WTC11 (cell line): ENCODE measurements around the gene CSNK1G1. TPM values are rescaled to one million over a fixed set of nuclear protein-coding genes. Genes with fewer than 3 reads are reported as not detected.

Experiments
- AR ChIP-seq: fragments of 250-450 bp; sonication (Bioruptor Pico); IDR thresholded peaks from 2 replicates; pipeline ENCODE4 v1.9.0; 2021; ENCODE audit warnings: mild to moderate bottlenecking
- ESRRA ChIP-seq: sonication (generic); formaldehyde crosslinking; IDR thresholded peaks from 2 replicates; pipeline ENCODE4 v1.8.1; 2022; ENCODE audit warnings: mild to moderate bottlenecking, missing genetic modification reagents, borderline replicate concordance
- FOXK1 ChIP-seq: sonication (generic); formaldehyde crosslinking; IDR thresholded peaks from 2 replicates; pipeline ENCODE4 v1.8.0; 2022; ENCODE audit warnings: mild to moderate bottlenecking, moderate library complexity, missing genetic modification reagents
- GABPB1 ChIP-seq: sonication (generic); formaldehyde crosslinking; IDR thresholded peaks from 2 replicates; pipeline ENCODE4 v1.8.1; 2023; ENCODE audit warnings: mild to moderate bottlenecking, missing genetic modification reagents
- IRF1 ChIP-seq: sonication (generic); formaldehyde crosslinking; IDR thresholded peaks from 2 replicates; pipeline ENCODE4 v1.8.0; 2023; ENCODE audit warnings: missing genetic modification reagents
- JUN ChIP-seq: sonication (generic); formaldehyde crosslinking; IDR thresholded peaks from 2 replicates; pipeline ENCODE4 v1.8.0; 2023; ENCODE audit warnings: mild to moderate bottlenecking, missing genetic modification reagents
- MLX ChIP-seq: sonication (generic); formaldehyde crosslinking; IDR thresholded peaks from 2 replicates; pipeline ENCODE4 v1.8.1; 2023; ENCODE audit warnings: mild to moderate bottlenecking, missing genetic modification reagents, moderate library complexity
- NFYB ChIP-seq: sonication (generic); formaldehyde crosslinking; conservative IDR thresholded peaks from 2 replicates; pipeline ENCODE4 v1.8.0; 2022; ENCODE audit warnings: low read depth, missing genetic modification reagents
- NR1H2 ChIP-seq: sonication (generic); formaldehyde crosslinking; IDR thresholded peaks from 2 replicates; pipeline ENCODE4 v1.9.0; 2021; ENCODE audit warnings: mild to moderate bottlenecking, moderate library complexity, missing genetic modification reagents
- NR3C1 ChIP-seq: sonication (generic); formaldehyde crosslinking; conservative IDR thresholded peaks from 2 replicates; pipeline ENCODE4 v1.8.1; 2023; ENCODE audit warnings: low read depth, mild to moderate bottlenecking, missing genetic modification reagents
- OVOL2 ChIP-seq: fragments of 250-450 bp; sonication (Bioruptor Pico); IDR thresholded peaks from 2 replicates; pipeline ENCODE4 v1.9.0; 2021; ENCODE audit warnings: mild to moderate bottlenecking, borderline replicate concordance
- PREB ChIP-seq: sonication (generic); formaldehyde crosslinking; IDR thresholded peaks from 2 replicates; pipeline ENCODE4 v1.8.1; 2022; ENCODE audit warnings: mild to moderate bottlenecking, missing genetic modification reagents, moderate library complexity, borderline replicate concordance
- RORB ChIP-seq: fragments of 250-450 bp; sonication (Bioruptor Pico); IDR thresholded peaks from 2 replicates; pipeline ENCODE4 v1.9.0; 2021; ENCODE audit warnings: mild to moderate bottlenecking
- SMAD3 ChIP-seq: sonication (generic); formaldehyde crosslinking; IDR thresholded peaks from 2 replicates; pipeline ENCODE4 v1.8.0; 2022; ENCODE audit warnings: missing genetic modification reagents, mild to moderate bottlenecking, borderline replicate concordance
- SP1 ChIP-seq: sonication (generic); formaldehyde crosslinking; conservative IDR thresholded peaks from 2 replicates; pipeline ENCODE4 v1.8.1; 2022; ENCODE audit warnings: missing genetic modification reagents
- TCF7 ChIP-seq: sonication (generic); formaldehyde crosslinking; IDR thresholded peaks from 2 replicates; pipeline ENCODE4 v1.8.0; 2022; ENCODE audit warnings: mild to moderate bottlenecking, low read depth, missing genetic modification reagents, moderate library complexity
- TEAD1 ChIP-seq: sonication (generic); formaldehyde crosslinking; IDR thresholded peaks from 2 replicates; pipeline ENCODE4 v1.8.0; 2022; ENCODE audit warnings: mild to moderate bottlenecking, missing genetic modification reagents
- TP53 ChIP-seq: sonication (generic); formaldehyde crosslinking; IDR thresholded peaks from 2 replicates; pipeline ENCODE4 v1.8.1; 2023; ENCODE audit warnings: mild to moderate bottlenecking, missing genetic modification reagents
- ZBTB43 ChIP-seq: sonication (generic); formaldehyde crosslinking; IDR thresholded peaks from 2 replicates; pipeline ENCODE4 v1.8.1; 2023; ENCODE audit warnings: mild to moderate bottlenecking, missing genetic modification reagents
- ZMAT4 ChIP-seq: fragments of 250-450 bp; sonication (Bioruptor Pico); IDR thresholded peaks from 2 replicates; pipeline ENCODE4 v1.9.0; 2021; ENCODE audit warnings: mild to moderate bottlenecking
- ZNF281 ChIP-seq: sonication (generic); formaldehyde crosslinking; IDR thresholded peaks from 2 replicates; pipeline ENCODE4 v1.8.0; 2023; ENCODE audit warnings: mild to moderate bottlenecking, missing genetic modification reagents
- ZNF416 ChIP-seq: fragments of 250-450 bp; sonication (Bioruptor Pico); IDR thresholded peaks from 2 replicates; pipeline ENCODE4 v1.9.0; 2021; ENCODE audit warnings: mild to moderate bottlenecking, inconsistent platforms
- ZNF423 ChIP-seq: fragments of 250-450 bp; sonication (Bioruptor Pico); IDR thresholded peaks from 2 replicates; pipeline ENCODE4 v2.1.2; 2022; ENCODE audit warnings: mild to moderate bottlenecking, moderate library complexity
- ZNF532 ChIP-seq: fragments of 250-450 bp; sonication (Bioruptor Pico); IDR thresholded peaks from 2 replicates; pipeline ENCODE4 v1.9.0; 2021; ENCODE audit warnings: mild to moderate bottlenecking, borderline replicate concordance
- ZNF671 ChIP-seq: fragments of 250-450 bp; sonication (Bioruptor Pico); IDR thresholded peaks from 2 replicates; pipeline ENCODE4 v1.8.0; 2021; ENCODE audit warnings: mild to moderate bottlenecking
- total RNA-seq: library from RNA; stranded (reverse); gene quantifications from 3 replicates; pipeline ENCODE4 v1.2.3, GENCODE V29; 2021

Gene CSNK1G1
- total RNA-seq, 1 experiment from 2014 or later = 19.3 TPM

- TF ChIP-seq ZNF281 (CRISPR knock-in tag) (no peak), IRF1 (CRISPR knock-in tag) (no peak), NFYB (0 out of 2 replicates have a peak, but pooled peaks have one; percentile 32), AR (no peak), RORB (no peak), TP53 (CRISPR knock-in tag) (no peak), MLX (CRISPR knock-in tag) (no peak), SMAD3 (CRISPR knock-in tag) (no peak), TCF7 (CRISPR knock-in tag) (no peak), ZNF423 (CRISPR knock-in tag) (no peak), ZBTB43 (no peak), FOXK1 (no peak; the same call in 1 of the 2 replicates), SP1 (CRISPR knock-in tag) (peak; percentile 91), ZNF416 (no peak), NR3C1 (CRISPR knock-in tag) (no peak), ESRRA (CRISPR knock-in tag) (no peak), NR1H2 (CRISPR knock-in tag) (no peak), GABPB1 (CRISPR knock-in tag) (peak; percentile 24), OVOL2 (CRISPR knock-in tag) (no peak), JUN (CRISPR knock-in tag) (no peak), ZNF671 (CRISPR knock-in tag) (no peak), ZNF532 (CRISPR knock-in tag) (no peak), TEAD1 (CRISPR knock-in tag) (no peak; the same call in 1 of the 2 replicates), PREB (CRISPR knock-in tag) (no peak), ZMAT4 (CRISPR knock-in tag) (no peak)
These were observed 192.9 kb downstream of the CSNK1G1 start, which contains the start of gene PPIB (continued) for GRCh38 chr15:64162869-64163658.
